ENCODE data around the gene RASSF8.

Gene RASSF8

DNA sequence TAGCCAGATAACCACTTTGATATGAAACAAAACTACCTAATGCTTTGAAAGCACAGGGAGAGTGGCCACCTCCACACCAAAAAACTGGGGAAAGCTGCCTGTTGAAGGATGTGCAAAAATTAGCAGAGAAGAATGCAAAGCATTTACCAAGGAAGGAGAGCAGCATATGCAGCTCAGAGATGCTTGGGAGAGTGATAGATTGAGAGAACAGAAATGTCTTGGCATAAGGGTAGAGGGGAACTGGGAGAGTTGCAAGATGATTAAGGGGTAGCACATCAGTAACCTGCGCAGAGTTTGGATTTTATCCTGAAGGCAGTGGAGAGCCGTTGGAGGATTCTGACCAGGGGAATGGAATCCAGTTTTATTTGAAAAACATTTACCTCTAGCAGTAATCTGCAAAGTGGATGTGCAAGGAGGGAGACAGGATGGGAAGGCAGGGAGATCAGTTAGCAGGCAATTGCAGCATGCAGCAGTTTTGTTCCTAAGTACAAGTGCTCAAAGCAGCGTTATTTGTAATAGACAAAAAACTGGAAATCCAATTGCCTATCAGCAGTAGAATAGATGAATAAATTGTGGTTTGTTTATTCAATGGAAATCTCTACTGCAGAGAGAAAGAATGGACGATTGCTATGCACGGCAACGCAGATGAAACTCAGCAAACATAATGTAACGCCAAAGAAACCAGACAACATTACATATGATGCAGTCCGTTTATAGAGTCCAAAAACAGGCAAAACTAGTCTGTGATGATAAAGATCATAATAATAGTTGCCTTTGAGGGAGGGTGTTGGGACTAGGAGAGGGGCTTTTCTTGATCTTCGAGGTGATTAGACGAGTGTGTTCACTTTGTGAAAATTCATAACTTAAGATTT, 84.9 kb downstream of the RASSF8 start:
- DNase-seq (ENCODE audit: low read depth): peak; percentile 16
- H3K4me3 ChIP-seq (ENCODE audit: low read length): no peak overlapping the region
- TF ChIP-seq CTCF (conservative IDR thresholded peaks at IDR 0.05; ENCODE audit: low read length): no peak

GRCh38 chr12:26044007-26044394, 85.5 kb downstream of the RASSF8 start:
- no peak overlapping the region for H3K4me3 ChIP-seq (ENCODE audit: low read length)
- no peak for TF ChIP-seq CTCF (conservative IDR thresholded peaks at IDR 0.05; ENCODE audit: low read length)
- DNase-seq (ENCODE audit: low read depth): peak; percentile 61

- no peak for DNase-seq (ENCODE audit: low read depth)
- no peak overlapping the region for H3K4me3 ChIP-seq (ENCODE audit: low read length)
- TF ChIP-seq CTCF (conservative IDR thresholded peaks at IDR 0.05; ENCODE audit: low read length): no peak
Observed at GRCh38 chr12:26044592-26044991, 86.1 kb downstream of the RASSF8 start.

DNA sequence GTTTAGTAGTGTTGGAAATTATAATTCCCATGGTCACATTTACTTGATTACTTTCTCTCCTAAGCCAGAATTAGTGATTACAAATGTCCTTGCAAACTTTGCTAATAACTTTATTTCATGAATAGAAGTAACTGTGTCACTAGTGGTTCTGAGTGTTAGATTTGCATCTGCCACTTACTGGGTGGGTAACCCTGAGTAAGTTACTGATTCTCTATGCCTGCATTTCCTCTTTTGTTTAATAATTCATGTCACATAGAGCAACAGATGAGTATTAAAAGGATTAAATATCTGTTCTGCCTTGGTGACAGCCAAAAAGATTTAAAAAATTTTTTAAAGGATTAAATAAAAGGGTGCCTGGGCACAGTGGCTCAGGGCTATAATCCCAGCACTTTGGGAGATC, 87.7 kb downstream of the RASSF8 start:
- DNase-seq (ENCODE audit: low read depth): no peak
- no peak for TF ChIP-seq CTCF (conservative IDR thresholded peaks at IDR 0.05; ENCODE audit: low read length)
- no peak overlapping the region for H3K4me3 ChIP-seq (ENCODE audit: low read length)

- no peak for TF ChIP-seq CTCF (conservative IDR thresholded peaks at IDR 0.05; ENCODE audit: low read length)
- DNase-seq (ENCODE audit: low read depth): peak; percentile 24
- no peak overlapping the region for H3K4me3 ChIP-seq (ENCODE audit: low read length)
Observed at GRCh38 chr12:26046906-26047305, 88.4 kb downstream of the RASSF8 start.

DNA sequence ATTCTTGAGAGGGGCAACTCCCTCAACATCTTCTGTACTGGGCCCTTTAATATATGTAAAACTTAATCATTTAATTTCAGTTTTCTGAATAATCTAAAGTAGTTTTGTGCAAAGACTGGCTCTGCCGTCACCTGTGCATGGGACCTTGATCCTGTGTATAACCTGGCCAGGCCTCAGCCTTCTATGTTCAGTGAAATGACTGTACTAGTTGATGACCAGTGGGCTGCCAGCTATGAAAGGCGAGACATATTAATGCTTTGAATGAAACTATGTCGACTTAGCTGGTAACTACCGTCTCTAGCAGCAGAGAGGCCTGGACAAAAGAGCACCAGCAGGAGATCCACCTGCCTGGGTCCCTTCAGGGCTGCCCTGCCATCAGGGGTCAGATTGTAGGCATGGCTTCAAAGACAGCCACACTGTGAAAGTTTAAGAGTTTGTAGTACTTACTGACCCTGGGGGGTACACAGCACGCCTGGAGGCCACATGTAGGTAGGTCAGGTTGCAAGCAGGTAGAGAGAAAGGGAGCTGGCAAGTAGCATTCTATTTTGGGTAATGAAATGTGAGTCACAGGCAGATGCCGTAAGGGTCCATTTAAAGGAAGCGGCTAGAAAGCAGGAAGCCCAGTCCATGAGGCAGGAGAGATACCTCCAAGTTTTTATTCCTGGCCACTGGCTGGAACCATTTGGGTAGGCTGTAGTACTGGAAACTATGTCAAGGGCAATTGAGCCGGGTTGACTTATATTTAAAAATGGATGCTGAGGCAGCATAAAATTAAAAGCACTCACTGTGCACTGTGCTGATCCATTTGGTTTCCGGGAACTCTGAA, 89.1 kb downstream of the RASSF8 start:
- H3K4me3 ChIP-seq (ENCODE audit: low read length): no peak overlapping the region
- DNase-seq (ENCODE audit: low read depth): no peak
- no peak for TF ChIP-seq CTCF (conservative IDR thresholded peaks at IDR 0.05; ENCODE audit: low read length)
